ENCODE results near the gene PCOLCE2. TPM values are rescaled to one million over a fixed set of nuclear protein-coding genes. Genes with fewer than 3 reads are reported as not detected.

PCOLCE2 gene
- total RNA-seq, 1 experiment from 2014 or later: 3.2 TPM

DNA sequence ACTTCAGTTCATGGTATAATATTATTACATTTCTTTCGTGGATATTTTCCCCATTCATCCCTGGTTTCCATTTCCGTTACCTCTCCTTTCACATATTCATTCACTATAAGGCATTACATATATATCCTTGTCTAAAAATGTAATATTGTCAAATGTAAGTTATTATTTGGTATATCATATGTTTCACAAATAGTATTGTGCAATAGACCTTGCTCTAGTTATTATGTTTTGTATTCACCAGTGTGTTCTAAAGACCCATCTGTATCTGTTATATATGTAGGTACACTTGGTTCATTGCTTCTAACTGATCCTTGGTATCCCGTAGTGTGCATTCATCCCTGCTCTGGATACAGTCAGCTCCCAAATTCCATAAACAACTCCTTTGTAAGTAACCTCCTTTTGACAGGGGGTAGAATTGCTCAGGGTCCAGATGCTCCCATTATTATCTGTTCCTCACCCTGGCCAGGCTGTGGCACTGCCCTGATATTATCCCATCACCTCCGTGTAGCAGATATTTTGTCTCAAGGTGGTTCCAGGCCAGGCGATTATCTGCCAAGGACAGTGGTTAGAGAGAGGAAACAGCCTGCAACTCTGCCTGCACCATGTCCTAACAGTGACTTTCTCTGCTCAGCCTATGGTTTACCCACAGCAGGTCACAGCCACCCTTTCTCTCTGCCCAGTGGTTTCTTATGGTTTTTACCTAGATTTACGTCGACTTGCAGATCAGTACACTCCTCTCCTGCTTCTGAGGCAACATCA, 45.4 kb upstream of the PCOLCE2 start:
- no peak for DNase-seq (ENCODE audit: unreplicated experiment)
- intact Hi-C loops (cut with micrococcal nuclease): no loop called here
- no peaks in the 10 kb centered on the region for H3K4me1 Mint-ChIP-seq (ENCODE audit: insufficient read depth, unreplicated experiment)
- CTCF ChIA-PET: no interaction called here
- no peak for TF ChIP-seq CTCF (IDR thresholded peaks at IDR 0.05; ENCODE audit: unreplicated experiment)
- POLR2A ChIA-PET: no interaction called here
- BruUV-seq (replicated peaks): no TSS peak
- H3K27me3 Mint-ChIP-seq (ENCODE audit: insufficient read depth, unreplicated experiment): no peaks in the 10 kb centered on the region
- H3K9me3 Mint-ChIP-seq (ENCODE audit: unreplicated experiment): no peaks in the 10 kb centered on the region
- H3K27ac Mint-ChIP-seq (ENCODE audit: low read depth, unreplicated experiment): no peak overlapping the region
- no peaks in the 10 kb centered on the region for H3K36me3 Mint-ChIP-seq (ENCODE audit: insufficient read depth, unreplicated experiment)
- H3K4me3 Mint-ChIP-seq (ENCODE audit: unreplicated experiment): no peak overlapping the region

GRCh38 chr3:142931222-142931621, 42.3 kb upstream of the PCOLCE2 start:
- no peak for DNase-seq (ENCODE audit: unreplicated experiment)
- no peak overlapping the region for H3K4me3 Mint-ChIP-seq (ENCODE audit: unreplicated experiment)
- CTCF ChIA-PET: interaction anchor here (0.6 to 4.0 kb wide), 17 partner anchors 9 to 1097 kb away, joined by 3 to 38 read pairs (median 4); no protein-coding TSS in a partner anchor
- no peaks in the 10 kb centered on the region for H3K36me3 Mint-ChIP-seq (ENCODE audit: insufficient read depth, unreplicated experiment)
- no TSS peak for BruUV-seq (replicated peaks)
- POLR2A ChIA-PET: interaction anchor here (0.6 kb wide), 1 partner anchor 84 kb away, joined by 3 read pairs; no protein-coding TSS in a partner anchor
- H3K27ac Mint-ChIP-seq (ENCODE audit: low read depth, unreplicated experiment): no peak overlapping the region
- intact Hi-C loops (cut with micrococcal nuclease): no loop called here
- TF ChIP-seq CTCF (IDR thresholded peaks at IDR 0.05; ENCODE audit: unreplicated experiment): no peak
- no peaks in the 10 kb centered on the region for H3K4me1 Mint-ChIP-seq (ENCODE audit: insufficient read depth, unreplicated experiment)
- no peaks in the 10 kb centered on the region for H3K27me3 Mint-ChIP-seq (ENCODE audit: insufficient read depth, unreplicated experiment)
- no peaks in the 10 kb centered on the region for H3K9me3 Mint-ChIP-seq (ENCODE audit: unreplicated experiment)

DNA sequence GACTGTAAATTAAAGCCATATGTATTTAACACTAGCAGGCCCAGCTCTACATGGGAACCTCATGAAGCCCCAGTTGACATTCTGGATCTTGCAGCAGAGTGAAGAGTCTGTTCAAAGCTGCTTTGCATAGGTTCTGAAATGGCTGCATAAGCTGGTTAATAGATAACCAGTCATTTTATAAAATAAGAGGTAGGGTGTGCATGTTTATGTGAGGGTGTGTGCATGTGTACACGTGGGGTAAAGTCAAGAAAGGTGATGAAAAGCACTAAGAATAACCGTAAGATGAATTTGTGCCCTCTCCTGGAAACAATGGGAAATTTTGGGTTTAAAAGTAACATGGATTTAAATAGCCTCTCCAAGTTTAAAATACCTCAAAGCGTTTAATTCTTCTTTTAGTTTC, 41.6 kb upstream of the PCOLCE2 start:
- CTCF ChIA-PET: interaction anchor here (0.5 to 4.0 kb wide), 14 partner anchors 10 to 117 kb away, joined by 3 to 38 read pairs (median 4); no protein-coding TSS in a partner anchor
- intact Hi-C loops (cut with micrococcal nuclease): loop anchor here (1.0 kb wide), 1 partner anchor 102 kb away; no protein-coding TSS in a partner anchor
- no peaks in the 10 kb centered on the region for H3K36me3 Mint-ChIP-seq (ENCODE audit: insufficient read depth, unreplicated experiment)
- no peaks in the 10 kb centered on the region for H3K9me3 Mint-ChIP-seq (ENCODE audit: unreplicated experiment)
- POLR2A ChIA-PET: interaction anchor here (0.6 kb wide), 1 partner anchor 32 kb away, joined by 3 read pairs; no protein-coding TSS in a partner anchor
- BruUV-seq (replicated peaks): no TSS peak
- H3K27ac Mint-ChIP-seq (ENCODE audit: low read depth, unreplicated experiment): no peak overlapping the region
- no peak overlapping the region for H3K4me3 Mint-ChIP-seq (ENCODE audit: unreplicated experiment)
- H3K4me1 Mint-ChIP-seq (ENCODE audit: insufficient read depth, unreplicated experiment): peaks cover 5% of the 10 kb centered on the region
- no peaks in the 10 kb centered on the region for H3K27me3 Mint-ChIP-seq (ENCODE audit: insufficient read depth, unreplicated experiment)
- no peak for DNase-seq (ENCODE audit: unreplicated experiment)
- TF ChIP-seq CTCF (IDR thresholded peaks at IDR 0.05; ENCODE audit: unreplicated experiment): no peak

GRCh38 chr3:142929890-142930289, 41.0 kb upstream of the PCOLCE2 start:
- no TSS peak for BruUV-seq (replicated peaks)
- CTCF ChIA-PET: interaction anchor here (0.5 to 4.0 kb wide), 7 partner anchors 11 to 348 kb away, joined by 3 to 38 read pairs (median 4); no protein-coding TSS in a partner anchor

More at GRCh38 chr3:142929890-142930289, 41.0 kb upstream of the PCOLCE2 start:
- H3K27me3 Mint-ChIP-seq (ENCODE audit: insufficient read depth, unreplicated experiment): no peaks in the 10 kb centered on the region
- no peak for TF ChIP-seq CTCF (IDR thresholded peaks at IDR 0.05; ENCODE audit: unreplicated experiment)
- DNase-seq (ENCODE audit: unreplicated experiment): no peak
- no peak overlapping the region for H3K27ac Mint-ChIP-seq (ENCODE audit: low read depth, unreplicated experiment)
- H3K36me3 Mint-ChIP-seq (ENCODE audit: insufficient read depth, unreplicated experiment): no peaks in the 10 kb centered on the region
- H3K4me1 Mint-ChIP-seq (ENCODE audit: insufficient read depth, unreplicated experiment): peaks cover 11% of the 10 kb centered on the region
- H3K9me3 Mint-ChIP-seq (ENCODE audit: unreplicated experiment): peaks cover 2% of the 10 kb centered on the region
- intact Hi-C loops (cut with micrococcal nuclease): loop anchor here (1.0 to 2.0 kb wide), 3 partner anchors 57 to 344 kb away; no protein-coding TSS in a partner anchor
- POLR2A ChIA-PET: no interaction called here
- H3K4me3 Mint-ChIP-seq (ENCODE audit: unreplicated experiment): no peak overlapping the region

Measured in MCF 10A (cell line).